G401.6 (cell line): ENCODE data around the gene NHEJ1.
A peak's percentile ranks its signal among the peaks of the same experiment; 100 is the strongest.
"Not testable (repeated sequence)": the region's sequence is repeated elsewhere in the genome, so short reads cannot be mapped to it uniquely, and the experiment has no call there.

Experiments
- FAIRE-seq: peaks from 2 replicates; lab custom pipeline; 2012; peaks lifted over from hg19 to GRCh38; lab: Jason Lieb, UNC

Gene NHEJ1

GRCh38 chr2:219160186-219161017 is at the start of gene NHEJ1:
Gene NHEJ1 (minus strand): TSS chr2:219160815. CDS start chr2:219158362, 2,453 bp downstream.
- FAIRE-seq, result peak; percentile 63

GRCh38 chr2:219209236-219210195 is 48.9 kb upstream of the NHEJ1 start:
- no peak for FAIRE-seq

GRCh38 chr2:219207884-219208740 is 47.5 kb upstream of the NHEJ1 start:
- no peak for FAIRE-seq

- FAIRE-seq, result no peak
Observed at GRCh38 chr2:219207134-219207883, 46.7 kb upstream of the NHEJ1 start.

- FAIRE-seq, result no peak
Observed at GRCh38 chr2:219206328-219207133, 45.9 kb upstream of the NHEJ1 start, which contains the start of gene ZFAND2B. Gene ZFAND2B (plus strand): TSS chr2:219206782. CDS start chr2:219206988, 206 bp downstream.

GRCh38 chr2:219205981-219206327 is 45.3 kb upstream of the NHEJ1 start:
- no peak for FAIRE-seq

- no peak for FAIRE-seq
Observed at GRCh38 chr2:219205165-219205538, 44.5 kb upstream of the NHEJ1 start.

- FAIRE-seq, result no peak
Observed at GRCh38 chr2:219204425-219205164, 44.0 kb upstream of the NHEJ1 start.

- FAIRE-seq, result not testable (repeated sequence)
Observed at GRCh38 chr2:219201331-219201730, 40.7 kb upstream of the NHEJ1 start.

- not testable (repeated sequence) for FAIRE-seq
Observed at GRCh38 chr2:219200502-219201326, 40.1 kb upstream of the NHEJ1 start.

GRCh38 chr2:219199470-219200211 is 39.0 kb upstream of the NHEJ1 start:
- FAIRE-seq, result no peak

GRCh38 chr2:219198974-219199373 is 38.4 kb upstream of the NHEJ1 start:
- FAIRE-seq, result no peak

- no peak for FAIRE-seq
Observed at GRCh38 chr2:219197388-219197787, 36.8 kb upstream of the NHEJ1 start.

GRCh38 chr2:219186754-219187456 is 26.3 kb upstream of the NHEJ1 start:
- no peak for FAIRE-seq

GRCh38 chr2:219184121-219184520 is 23.5 kb upstream of the NHEJ1 start:
- no peak for FAIRE-seq

- FAIRE-seq, result no peak
Observed at GRCh38 chr2:219183151-219183772, 22.6 kb upstream of the NHEJ1 start.
